HEK293 (cell line): Measurements from ENCODE around the gene SLC16A10.

Experiments
- REPIN1 ChIP-seq: fragments of 450-650 bp; formaldehyde crosslinking; IDR thresholded peaks from 2 replicates; pipeline ENCODE4 v1.5.1; 2017; ENCODE audit warnings: missing biosample characterization, missing genetic modification characterization, low read depth
- ZBTB21 ChIP-seq: fragments of 450-650 bp; formaldehyde crosslinking; IDR thresholded peaks from 2 replicates; pipeline ENCODE4 v1.5.1; 2017; ENCODE audit warnings: missing biosample characterization, missing genetic modification characterization
- ZBTB7A ChIP-seq: fragments of 450-650 bp; formaldehyde crosslinking; IDR thresholded peaks from 2 replicates; pipeline ENCODE4 v1.5.1; 2016; ENCODE audit warnings: low read depth, missing biosample characterization, missing genetic modification characterization
- ZNF18 ChIP-seq: fragments of 450-650 bp; formaldehyde crosslinking; IDR thresholded peaks from 2 replicates; pipeline ENCODE4 v1.5.1; 2016; ENCODE audit warnings: missing biosample characterization, missing genetic modification characterization
- ZNF335 ChIP-seq: fragments of 450-650 bp; formaldehyde crosslinking; conservative IDR thresholded peaks from 2 replicates; pipeline ENCODE4 v1.5.1; 2016; ENCODE audit warnings: missing biosample characterization, missing genetic modification characterization
- TF ChIP-seq, protein P1 (sequence below): fragments of 450-650 bp; formaldehyde crosslinking; IDR thresholded peaks from 2 replicates; pipeline ENCODE4 v1.5.1; 2016; ENCODE audit warnings: missing biosample characterization, missing genetic modification characterization
- TF ChIP-seq, protein P2 (sequence below): fragments of 450-650 bp; formaldehyde crosslinking; IDR thresholded peaks from 2 replicates; pipeline ENCODE4 v1.5.1; 2016; ENCODE audit warnings: missing biosample characterization, missing genetic modification characterization
- TF ChIP-seq, protein P3 (sequence below): fragments of 450-650 bp; formaldehyde crosslinking; IDR thresholded peaks from 2 replicates; pipeline ENCODE4 v1.5.1; 2016; ENCODE audit warnings: missing biosample characterization, missing genetic modification characterization

DNA sequence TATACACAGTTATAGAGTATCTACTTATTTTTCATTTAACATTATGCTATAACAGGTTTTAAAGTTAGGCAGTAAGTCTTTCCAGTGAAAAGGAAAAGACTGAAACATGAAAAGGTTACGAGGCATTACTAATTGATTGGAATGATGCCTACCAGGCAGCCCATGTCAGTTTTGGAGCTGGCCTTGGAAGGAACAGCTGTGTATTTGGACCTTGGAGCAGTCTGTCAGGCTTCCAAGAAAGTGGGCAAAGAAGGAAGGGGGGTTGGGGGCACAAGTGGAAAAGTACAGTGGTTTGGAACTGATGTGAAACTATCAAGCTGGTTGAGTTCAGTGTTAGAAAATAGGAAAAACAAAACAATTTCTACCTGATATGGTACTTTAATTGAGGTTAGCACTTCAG lies 41.7 kb downstream of the SLC16A10 start:
- TF ChIP-seq, protein P1, sequence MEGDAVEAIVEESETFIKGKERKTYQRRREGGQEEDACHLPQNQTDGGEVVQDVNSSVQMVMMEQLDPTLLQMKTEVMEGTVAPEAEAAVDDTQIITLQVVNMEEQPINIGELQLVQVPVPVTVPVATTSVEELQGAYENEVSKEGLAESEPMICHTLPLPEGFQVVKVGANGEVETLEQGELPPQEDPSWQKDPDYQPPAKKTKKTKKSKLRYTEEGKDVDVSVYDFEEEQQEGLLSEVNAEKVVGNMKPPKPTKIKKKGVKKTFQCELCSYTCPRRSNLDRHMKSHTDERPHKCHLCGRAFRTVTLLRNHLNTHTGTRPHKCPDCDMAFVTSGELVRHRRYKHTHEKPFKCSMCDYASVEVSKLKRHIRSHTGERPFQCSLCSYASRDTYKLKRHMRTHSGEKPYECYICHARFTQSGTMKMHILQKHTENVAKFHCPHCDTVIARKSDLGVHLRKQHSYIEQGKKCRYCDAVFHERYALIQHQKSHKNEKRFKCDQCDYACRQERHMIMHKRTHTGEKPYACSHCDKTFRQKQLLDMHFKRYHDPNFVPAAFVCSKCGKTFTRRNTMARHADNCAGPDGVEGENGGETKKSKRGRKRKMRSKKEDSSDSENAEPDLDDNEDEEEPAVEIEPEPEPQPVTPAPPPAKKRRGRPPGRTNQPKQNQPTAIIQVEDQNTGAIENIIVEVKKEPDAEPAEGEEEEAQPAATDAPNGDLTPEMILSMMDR (tag by site-specific recombination): no peak
- TF ChIP-seq ZBTB21 (tag by site-specific recombination) (no peak), REPIN1 (no peak), ZBTB7A (tag by site-specific recombination) (no peak), ZNF335 (tag by site-specific recombination) (no peak), ZNF18 (tag by site-specific recombination) (no peak)
- TF ChIP-seq, protein P2, sequence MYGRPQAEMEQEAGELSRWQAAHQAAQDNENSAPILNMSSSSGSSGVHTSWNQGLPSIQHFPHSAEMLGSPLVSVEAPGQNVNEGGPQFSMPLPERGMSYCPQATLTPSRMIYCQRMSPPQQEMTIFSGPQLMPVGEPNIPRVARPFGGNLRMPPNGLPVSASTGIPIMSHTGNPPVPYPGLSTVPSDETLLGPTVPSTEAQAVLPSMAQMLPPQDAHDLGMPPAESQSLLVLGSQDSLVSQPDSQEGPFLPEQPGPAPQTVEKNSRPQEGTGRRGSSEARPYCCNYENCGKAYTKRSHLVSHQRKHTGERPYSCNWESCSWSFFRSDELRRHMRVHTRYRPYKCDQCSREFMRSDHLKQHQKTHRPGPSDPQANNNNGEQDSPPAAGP (tag by site-specific recombination): no peak
- TF ChIP-seq, protein P3, sequence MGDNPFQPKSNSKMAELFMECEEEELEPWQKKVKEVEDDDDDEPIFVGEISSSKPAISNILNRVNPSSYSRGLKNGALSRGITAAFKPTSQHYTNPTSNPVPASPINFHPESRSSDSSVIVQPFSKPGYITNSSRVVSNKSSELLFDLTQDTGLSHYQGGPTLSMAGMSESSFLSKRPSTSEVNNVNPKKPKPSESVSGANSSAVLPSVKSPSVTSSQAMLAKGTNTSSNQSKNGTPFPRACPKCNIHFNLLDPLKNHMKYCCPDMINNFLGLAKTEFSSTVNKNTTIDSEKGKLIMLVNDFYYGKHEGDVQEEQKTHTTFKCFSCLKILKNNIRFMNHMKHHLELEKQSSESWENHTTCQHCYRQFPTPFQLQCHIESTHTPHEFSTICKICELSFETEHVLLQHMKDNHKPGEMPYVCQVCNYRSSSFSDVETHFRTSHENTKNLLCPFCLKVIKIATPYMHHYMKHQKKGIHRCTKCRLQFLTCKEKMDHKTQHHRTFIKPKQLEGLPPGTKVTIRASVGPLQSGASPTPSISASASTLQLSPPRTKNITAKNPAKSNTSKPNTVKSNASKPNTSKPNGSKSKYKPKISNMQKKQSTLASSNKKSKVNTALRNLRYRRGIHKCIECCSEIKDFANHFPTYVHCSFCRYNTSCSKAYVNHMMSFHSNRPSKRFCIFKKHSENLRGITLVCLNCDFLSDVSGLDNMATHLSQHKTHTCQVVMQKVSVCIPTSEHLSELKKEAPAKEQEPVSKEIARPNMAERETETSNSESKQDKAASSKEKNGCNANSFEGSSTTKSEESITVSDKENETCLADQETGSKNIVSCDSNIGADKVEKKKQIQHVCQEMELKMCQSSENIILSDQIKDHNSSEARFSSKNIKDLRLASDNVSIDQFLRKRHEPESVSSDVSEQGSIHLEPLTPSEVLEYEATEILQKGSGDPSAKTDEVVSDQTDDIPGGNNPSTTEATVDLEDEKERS (tag by site-specific recombination): no peak
